Stimulated activated naive CD4-positive, alpha-beta T cell (primary cell): ENCODE data around the gene CDH4.
"Not testable (repeated sequence)": the region's sequence is repeated elsewhere in the genome, so short reads cannot be mapped to it uniquely, and the experiment has no call there.

Experiments used
- DNase-seq, 6 experiments: peaks; one replicate each; lab custom pipeline; 2025; lab: John Stamatoyannopoulos, UW

CDH4 gene

DNA sequence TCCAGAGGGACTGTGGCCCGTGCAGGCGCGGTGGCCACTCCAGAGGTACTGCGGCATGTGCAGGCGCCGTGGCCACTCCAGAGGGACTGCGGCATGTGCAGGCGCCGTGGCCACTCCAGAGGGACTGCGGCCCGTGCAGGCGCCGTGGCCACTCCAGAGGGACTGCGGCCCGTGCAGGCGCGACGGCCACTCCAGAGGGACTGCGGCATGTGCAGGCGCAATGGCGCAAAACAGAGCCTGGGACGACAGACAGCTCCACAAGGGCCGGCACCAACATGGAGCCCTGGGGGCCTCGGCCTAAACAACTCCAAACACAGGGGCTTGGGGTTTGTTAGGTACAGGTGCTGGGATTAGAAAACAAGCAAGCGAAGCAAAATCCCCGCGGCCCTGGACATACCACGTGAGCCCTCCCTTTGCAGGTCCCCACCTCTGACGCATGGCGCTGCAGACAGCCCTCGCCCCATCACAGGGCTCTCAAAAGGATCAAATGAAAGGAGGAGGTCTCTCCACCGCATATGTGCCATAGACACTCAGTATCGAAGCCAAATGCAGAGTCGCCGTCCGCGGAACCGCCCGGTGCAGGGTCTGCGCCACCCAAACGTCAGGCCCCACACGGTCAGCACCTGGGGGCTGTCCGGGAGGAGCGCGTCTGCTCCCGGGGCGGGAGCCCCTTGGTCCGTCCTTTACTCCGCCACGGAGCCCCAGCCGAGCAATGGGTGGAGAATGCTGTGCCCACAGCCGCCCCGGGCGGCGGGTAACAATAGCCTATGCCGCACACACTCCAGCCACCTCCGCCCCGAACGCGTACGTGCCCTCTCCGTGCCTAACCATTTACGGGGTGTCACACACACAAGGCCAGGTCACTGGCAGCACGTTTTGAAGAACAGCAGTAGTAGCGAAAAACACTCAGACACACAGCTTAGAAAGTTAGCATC is 727.9 kb downstream of the CDH4 start:
- DNase-seq: no peak

DNA sequence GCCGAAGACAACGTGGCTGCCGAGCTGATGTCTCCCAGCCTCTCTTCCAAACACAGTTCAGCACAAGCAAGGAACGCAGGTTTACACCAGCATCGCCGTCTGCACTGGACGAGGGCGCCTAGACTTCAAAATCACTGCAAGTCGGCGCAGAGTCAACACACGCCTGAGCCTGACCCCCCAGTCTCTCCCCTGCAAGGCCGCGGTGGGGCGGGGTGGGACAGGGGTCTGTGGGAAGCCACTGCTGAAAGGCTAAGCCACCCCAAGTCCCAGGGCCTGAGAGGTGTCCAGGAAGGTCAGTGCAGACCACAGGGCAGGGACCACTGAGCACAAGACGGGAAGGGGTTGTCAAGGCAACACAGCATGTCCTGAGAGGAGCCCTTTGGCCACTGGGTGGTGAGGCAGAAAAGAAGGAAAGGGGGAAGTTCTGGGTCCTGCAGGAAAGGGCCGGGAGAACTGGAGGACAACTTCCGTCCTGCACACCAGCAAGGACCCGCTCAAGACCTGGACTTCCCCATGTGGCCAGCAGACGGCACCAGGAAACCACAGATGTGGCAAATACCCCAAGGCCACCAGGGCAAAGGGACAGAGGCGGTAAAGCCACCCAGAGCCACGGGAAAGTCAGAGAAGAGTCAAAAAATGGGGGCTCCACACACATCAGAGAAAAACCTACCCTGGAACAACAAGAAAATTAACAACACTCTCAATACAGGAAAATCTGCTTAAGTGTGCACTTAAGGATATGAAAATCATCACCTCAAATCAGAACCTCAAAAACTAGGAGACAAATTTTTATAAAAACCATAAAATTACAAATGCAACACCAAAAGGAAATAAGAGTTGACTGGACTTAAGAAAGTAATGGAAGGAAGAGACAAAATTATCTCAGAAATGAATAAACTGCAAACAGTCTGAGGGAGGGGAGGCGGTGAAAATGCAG is 728.9 kb downstream of the CDH4 start:
- no peak for DNase-seq

DNA sequence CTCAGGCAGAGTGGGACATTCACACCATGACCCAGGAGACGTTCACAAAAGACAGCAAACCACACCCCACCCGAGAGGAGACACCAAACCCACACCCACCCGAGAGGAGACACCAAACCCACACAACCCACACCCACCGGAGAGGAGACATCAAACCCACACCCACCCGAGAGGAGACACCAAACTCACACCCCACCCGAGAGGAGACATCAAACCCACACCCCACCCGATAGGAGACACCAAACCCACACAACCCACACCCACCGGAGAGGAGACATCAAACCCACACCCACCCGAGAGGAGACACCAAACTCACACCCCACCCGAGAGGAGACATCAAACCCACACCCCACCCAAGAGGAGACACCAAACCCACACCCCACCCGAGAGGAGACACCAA is 729.6 kb downstream of the CDH4 start:
- DNase-seq: not testable (repeated sequence)

DNA sequence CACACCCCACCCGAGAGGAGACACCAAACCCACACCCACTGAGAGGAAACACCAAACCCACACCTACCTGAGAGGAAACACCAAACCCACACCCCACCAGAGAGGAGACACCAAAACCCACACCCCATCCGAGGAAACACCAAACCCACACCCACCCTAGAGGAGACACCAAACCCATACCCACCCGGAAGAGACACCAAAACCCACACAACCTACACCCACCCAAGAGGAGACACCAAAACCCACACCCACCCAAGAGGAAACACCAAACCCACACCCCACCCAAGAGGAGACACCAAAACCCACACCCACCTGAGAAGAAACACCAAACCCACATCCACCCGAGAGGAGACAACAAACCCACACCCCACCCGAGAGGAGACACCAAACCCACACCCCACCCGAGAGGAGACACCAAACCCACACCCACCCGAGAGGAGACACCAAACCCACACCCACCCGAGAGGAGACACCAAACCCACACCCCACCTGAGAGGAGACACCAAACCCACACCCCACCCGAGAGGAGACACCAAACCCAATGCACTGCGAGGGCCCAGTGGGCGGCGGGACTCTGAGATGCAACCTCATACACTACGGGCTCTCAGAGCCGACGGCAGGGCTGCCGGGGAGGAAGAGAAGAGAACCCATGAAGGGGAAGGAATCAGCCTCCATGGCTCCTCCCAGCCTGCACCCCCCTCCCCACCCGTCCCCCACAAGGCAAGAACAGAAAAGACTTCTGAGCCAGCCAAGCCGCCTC is 730.3 kb downstream of the CDH4 start:
- DNase-seq: peak in 1 of 6 experiments; percentile 5

DNA sequence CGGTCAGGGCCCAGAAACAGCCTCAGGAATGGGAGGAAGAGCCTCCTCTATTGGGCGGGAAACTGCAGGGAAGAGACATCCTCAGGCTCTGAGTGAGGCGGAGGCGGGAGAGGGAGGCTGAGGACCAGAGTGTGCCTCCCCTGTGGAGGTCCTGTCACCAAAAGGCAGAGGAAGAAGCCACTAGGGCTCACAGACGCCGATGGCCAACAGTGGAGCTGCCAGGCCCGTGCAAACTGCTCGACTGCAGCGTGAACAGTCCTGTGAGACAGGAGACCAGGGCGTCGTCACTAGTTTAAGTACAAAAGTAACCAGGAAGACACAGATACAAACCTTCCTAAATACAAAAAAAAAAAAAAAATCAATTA is 730.9 kb downstream of the CDH4 start:
- no peak for DNase-seq

DNA sequence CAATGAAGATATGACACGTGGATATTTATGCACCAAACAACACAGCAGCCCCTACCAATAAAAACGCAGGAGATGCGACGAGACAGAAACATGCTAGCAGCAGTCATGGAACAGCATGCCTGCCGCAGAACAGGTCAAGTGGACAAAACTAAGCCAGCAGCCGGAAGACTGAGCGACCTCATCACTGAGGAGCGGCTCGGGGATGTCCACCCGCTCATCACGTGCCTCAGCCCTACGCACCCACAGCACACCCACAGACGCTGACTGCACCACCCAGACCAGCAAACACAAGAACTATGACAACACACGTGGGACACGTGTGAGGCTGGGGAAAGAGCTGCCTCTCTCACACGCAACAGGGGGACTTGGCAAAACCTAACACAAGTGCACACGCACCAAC is 731.9 kb downstream of the CDH4 start:
- DNase-seq: no peak

DNA sequence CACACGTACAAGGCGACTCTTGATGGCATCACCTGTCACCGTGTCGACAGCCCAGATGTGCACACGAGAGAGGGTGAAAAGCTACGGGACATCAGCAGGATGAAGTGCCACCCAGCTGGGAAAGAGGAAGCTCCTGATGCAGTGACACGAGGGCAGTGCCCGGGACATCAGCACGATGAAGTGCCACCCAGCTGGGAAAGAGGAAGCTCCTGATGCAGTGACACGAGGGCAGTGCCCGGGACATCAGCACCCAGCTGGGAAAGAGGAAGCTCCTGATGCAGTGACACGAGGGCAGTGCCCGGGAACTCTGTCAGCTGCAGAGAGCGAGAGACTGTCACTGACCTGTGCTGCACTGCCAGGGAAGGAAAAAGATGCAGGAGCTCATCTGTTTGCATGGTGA is 732.4 kb downstream of the CDH4 start:
- DNase-seq: not testable (repeated sequence)

DNA sequence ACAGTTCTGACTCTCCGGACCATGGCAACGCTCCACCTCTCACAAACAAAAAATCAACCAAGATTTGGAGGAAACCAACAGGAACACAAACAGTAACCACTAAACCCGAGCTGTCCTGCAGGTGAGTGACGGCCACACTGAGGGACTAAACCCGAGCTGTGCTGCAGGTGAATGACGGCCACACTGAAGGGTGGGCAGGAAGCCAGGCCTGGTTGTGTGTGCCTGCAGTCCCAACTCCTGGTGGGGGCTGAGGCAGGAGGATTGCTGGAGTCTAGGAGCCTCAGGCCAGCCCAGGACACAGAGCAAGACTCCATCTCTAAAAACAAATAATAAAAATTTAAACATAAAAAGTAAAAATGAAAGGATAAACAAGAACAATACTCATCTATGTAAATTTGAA is 733.0 kb downstream of the CDH4 start:
- DNase-seq: no peak

DNA sequence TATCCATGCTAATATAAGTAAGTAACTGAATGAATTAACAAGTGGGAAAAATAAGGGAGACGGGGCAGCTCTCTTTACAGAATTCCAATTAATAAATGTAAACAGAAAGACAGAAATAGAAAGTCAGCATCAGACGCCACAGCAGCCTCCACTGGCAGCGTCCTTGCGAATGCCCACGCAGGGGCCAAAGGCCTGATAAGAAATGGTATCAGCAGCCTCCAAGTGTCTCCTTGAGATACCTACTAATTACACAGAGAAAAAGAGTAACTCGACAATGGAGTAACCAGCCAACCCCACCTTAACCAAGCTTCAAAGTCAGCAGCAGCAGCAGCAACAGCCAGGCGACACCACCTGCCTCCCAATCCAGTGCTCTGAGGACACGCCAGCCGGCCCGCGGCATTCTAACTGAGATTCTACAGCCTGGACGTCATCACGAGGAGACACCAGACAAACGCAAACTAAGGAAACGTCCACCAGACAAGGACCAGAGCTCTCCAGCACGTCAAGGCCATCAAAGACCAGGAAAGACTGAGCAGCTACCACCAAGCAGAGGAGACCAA is 734.8 kb downstream of the CDH4 start:
- DNase-seq: no peak

DNA sequence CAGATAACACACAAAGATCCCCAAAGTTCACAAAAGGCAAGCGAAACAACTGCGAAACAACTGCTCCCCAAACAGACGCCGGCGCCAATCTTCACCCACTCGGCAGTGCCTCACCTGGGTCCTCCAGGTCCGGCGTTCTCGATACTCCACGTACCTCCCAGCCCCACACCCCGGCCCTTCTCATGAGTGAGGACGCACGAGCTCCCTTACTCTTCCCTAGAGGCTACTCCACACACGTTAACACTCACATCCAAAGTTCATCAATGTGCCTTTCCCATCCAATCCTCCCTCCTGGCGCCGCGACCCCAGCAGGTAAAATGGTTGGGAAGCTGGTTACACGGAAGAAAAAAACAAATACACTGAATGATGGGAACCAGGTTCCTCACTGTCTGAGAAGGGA is 736.6 kb downstream of the CDH4 start:
- DNase-seq: no peak

DNA sequence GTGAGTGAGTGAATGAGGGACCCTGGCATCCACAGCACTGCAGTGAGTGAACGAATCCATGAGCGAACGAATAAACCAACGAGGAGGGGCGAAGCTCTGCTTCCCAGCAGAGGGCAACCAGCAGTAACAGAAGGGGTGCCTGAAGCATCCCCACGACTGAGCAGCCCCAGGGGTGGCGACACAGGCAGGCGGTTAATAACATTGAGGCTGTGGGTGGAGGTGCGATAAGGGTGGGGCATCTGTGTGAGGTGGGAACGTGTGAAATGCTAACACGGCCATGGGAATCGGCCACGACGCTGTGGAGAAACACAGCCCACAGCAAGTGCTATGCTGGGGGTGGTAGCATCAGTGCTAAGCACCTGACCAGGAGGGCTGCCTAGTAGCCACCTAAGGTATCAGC is 737.7 kb downstream of the CDH4 start:
- DNase-seq: no peak
